ENCODE results near the gene SERTM2.
"Not testable (repeated sequence)": the region's sequence is repeated elsewhere in the genome, so short reads cannot be mapped to it uniquely, and the experiment has no call there.

SERTM2 gene

GRCh38 chrX:111511477-111511876 lies at the start of gene SERTM2:
TSS of gene SERTM2 (plus strand) at chrX:111511645. CDS start at chrX:111518858, 7,213 bp downstream.
- DNase-seq: no peak

GRCh38 chrX:111465669-111466068 lies 45.8 kb upstream of the SERTM2 start:
- no peak for DNase-seq

- DNase-seq: no peak
These were observed 43.5 kb upstream of the SERTM2 start for GRCh38 chrX:111467896-111468295.

GRCh38 chrX:111470681-111471403 lies 40.6 kb upstream of the SERTM2 start:
- DNase-seq: no peak

- DNase-seq: no peak
These were observed 29.5 kb upstream of the SERTM2 start for GRCh38 chrX:111481896-111482295.

- DNase-seq: no peak
These were observed 28.3 kb upstream of the SERTM2 start for GRCh38 chrX:111483135-111483534.

- no peak for DNase-seq
These were observed 27.6 kb upstream of the SERTM2 start for GRCh38 chrX:111483881-111484280.

GRCh38 chrX:111490688-111491087 lies 20.8 kb upstream of the SERTM2 start:
- no peak for DNase-seq

GRCh38 chrX:111492085-111492484 lies 19.4 kb upstream of the SERTM2 start:
- DNase-seq: no peak

GRCh38 chrX:111498538-111499103 lies 12.8 kb upstream of the SERTM2 start:
- DNase-seq: no peak

- DNase-seq: no peak
These were observed 7.9 kb upstream of the SERTM2 start for GRCh38 chrX:111503485-111503993.

GRCh38 chrX:111504941-111505340 lies 6.5 kb upstream of the SERTM2 start:
- no peak for DNase-seq

GRCh38 chrX:111505783-111506182 lies 5.7 kb upstream of the SERTM2 start:
- no peak for DNase-seq

GRCh38 chrX:111506826-111507225 lies 4.6 kb upstream of the SERTM2 start:
- no peak for DNase-seq

- no peak for DNase-seq
These were observed 3.5 kb upstream of the SERTM2 start for GRCh38 chrX:111507933-111508332.

- DNase-seq: no peak
These were observed 3.9 kb downstream of the SERTM2 start for GRCh38 chrX:111515298-111515697.

- no peak for DNase-seq
These were observed 7.2 kb downstream of the SERTM2 start for GRCh38 chrX:111518667-111519066.

- DNase-seq: no peak
These were observed 7.8 kb downstream of the SERTM2 start for GRCh38 chrX:111519215-111519614.

- no peak for DNase-seq
These were observed 9.1 kb downstream of the SERTM2 start for GRCh38 chrX:111520506-111520905.

- DNase-seq: no peak
These were observed 9.7 kb downstream of the SERTM2 start for GRCh38 chrX:111521169-111521568.

GRCh38 chrX:111543212-111543741 lies 31.8 kb downstream of the SERTM2 start:
- DNase-seq: no peak

GRCh38 chrX:111549235-111549634 lies 37.8 kb downstream of the SERTM2 start:
- not testable (repeated sequence) for DNase-seq

- DNase-seq: no peak
These were observed 44.0 kb downstream of the SERTM2 start for GRCh38 chrX:111555406-111555958.

- no peak for DNase-seq
These were observed 49.4 kb downstream of the SERTM2 start for GRCh38 chrX:111560801-111561200.
